AG08395 (cell line): Measurements from ENCODE around the gene JAG2.

Experiments
- DNase-seq: peaks from one replicate; pipeline ENCODE4 v3.0.0; 2012; ENCODE audit warnings: mixed read lengths, low spot score

JAG2 gene

DNA sequence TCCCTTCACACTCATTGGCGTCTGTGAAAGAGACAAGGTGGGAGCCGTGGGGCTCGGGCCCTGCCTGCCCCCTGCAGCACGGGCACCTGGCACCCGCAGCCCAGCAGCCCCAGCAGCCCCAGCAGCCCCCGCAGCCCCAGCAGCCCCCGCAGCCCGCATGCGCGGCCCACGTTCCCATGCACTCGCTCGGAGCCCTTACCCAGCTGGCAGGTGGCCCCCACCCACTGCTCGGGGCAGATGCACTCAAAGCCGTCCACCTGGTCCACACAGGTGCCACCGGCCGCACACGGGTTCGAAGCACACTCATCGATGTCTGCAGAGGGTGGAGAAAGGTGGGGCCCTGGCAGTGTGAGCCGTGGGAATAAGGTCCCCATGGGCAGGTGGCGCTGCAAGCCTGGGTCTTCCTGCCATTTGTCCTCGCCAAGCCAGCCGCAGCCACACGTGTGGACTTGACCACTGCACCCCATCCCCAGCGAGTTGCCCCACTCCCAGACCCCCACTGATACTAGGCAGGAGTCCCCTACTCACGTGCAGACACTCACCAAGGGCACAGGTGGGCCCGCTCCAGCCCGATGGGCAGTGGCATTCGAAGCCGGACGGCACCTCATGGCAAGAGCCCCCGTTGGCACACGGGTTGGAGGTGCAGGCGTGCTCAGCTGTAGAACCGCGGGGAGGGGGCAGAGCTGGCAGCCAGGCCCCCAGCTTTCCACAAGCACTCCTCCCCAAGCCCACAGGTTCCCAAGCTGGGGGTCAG, 17.3 kb downstream of the JAG2 start:
- DNase-seq: no peak

DNA sequence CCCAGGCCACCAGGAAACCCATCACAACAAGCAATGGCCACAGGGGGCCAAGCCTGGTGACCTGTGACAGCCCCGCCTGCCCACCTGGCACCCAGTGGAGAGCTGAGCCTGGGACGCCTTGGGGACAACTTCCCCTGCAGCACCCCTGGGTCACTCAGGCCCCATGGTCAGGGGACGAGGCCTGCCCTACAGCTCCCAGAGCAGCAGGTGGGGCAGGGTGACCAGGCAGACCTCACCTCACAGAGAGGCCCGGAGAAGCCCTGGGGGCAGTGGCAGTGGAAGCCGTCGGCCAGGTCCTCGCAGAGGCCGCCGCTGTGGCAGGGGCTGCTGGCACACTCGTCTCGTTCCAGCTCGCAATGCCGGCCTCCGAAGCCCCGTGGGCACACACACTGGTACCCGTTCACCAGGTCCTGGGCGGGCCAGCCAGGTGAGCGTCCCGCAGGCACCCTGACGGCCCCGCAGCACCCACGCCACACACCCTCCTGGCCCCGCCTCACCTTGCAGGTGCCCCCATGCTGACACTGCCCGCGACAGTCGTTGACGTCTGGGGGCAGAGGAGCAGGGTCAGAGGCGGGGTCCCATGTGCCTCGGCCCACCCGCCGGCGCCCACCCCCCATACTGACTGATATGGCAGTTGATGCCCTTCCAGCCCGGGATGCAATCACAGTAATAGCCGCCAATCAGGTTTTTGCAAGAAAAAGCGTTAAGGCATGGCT, 18.1 kb downstream of the JAG2 start:
- DNase-seq: no peak

DNA sequence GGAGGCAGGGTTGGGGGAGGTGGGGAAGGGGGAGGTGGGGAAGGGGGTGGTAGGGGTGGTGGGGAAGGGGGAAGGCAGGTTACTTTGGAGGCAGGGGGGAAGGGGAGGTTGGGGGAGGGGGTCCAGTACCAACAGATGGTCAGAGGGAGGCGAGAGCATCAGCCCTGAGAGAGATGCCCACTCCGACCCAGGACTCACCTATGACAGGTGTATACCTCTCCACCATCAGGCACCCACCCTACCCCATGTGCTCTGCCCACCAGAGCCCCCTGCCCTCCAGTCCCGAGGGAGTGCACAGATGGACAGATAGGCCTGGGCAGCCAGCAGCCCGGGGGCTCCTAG, 18.6 kb downstream of the JAG2 start:
- no peak for DNase-seq

DNA sequence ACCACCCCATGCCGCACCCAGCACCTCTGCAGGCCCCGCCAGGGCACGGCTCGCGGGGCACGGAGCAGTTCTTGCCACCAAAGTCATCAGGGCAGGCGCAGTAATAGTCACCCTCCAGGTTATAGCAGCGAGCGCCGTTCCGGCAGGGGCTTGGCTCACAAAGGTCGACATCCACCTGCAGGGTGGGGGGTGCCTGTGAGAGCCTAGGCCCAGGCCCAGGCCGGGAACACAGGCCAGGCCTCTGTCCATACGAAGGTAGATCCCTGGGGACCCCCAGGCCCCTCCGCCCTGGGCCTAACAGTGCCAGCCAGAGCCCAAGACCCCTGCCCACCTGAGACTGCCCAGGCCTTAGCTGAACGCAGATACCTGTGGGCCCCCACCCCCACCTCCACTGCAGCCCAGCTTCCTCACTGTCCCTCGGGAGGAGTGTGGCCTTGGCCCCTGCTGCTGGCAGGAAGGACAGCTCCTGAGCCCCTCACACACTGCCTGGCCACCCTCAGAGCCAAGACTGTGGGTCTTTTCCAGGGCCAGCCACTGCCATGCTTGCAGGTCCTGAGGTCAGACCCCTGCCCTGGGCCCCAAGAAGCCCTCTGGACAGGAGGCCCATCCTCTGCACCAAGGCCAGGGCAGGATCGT, 19.3 kb downstream of the JAG2 start:
- DNase-seq: no peak

GRCh38 chr14:105148604-105149145, 19.9 kb downstream of the JAG2 start:
- DNase-seq: no peak

GRCh38 chr14:105147671-105148603, 20.6 kb downstream of the JAG2 start:
- no peak for DNase-seq

GRCh38 chr14:105146976-105147635, 21.5 kb downstream of the JAG2 start:
- DNase-seq: no peak

DNA sequence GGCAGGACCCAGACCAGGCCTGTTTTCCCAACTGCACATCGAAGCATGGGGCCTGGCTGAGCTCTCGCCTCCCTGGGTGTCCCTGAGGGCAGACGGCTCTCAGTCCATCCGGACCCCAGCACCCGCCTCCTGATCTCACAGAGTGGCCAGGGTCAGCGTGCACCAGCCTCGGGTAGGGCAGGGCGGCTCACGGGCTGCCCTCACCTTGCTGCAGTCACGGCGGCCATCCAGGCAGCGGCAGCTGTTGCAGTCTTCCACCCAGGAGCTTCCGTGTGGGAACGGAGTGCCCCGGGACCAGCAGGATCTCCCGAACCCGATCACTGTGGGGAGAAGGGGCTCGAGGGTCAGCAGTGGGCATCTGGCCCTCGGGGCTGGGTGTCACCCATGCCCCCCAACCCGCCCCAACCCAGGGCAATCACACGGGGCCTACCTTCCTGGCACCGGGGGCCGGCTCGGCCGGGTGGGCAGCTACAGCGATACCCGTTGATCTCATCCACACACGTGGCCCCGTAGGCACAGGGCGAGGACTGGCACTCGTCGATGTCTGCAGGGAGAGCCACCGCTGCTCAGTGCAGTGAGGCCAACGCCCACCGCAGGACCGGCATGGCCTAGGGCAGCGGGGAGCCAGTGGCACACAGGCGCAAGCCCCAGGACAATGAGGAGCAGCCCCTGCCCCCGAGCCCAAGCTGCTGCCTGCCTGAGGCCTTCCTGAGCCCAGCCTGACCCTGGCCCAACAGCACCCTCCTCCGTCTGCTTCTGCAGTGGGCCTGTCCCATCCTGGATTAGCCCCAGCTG, 22.2 kb downstream of the JAG2 start:
- no peak for DNase-seq

GRCh38 chr14:105145381-105146180, 23.0 kb downstream of the JAG2 start:
- DNase-seq: no peak

DNA sequence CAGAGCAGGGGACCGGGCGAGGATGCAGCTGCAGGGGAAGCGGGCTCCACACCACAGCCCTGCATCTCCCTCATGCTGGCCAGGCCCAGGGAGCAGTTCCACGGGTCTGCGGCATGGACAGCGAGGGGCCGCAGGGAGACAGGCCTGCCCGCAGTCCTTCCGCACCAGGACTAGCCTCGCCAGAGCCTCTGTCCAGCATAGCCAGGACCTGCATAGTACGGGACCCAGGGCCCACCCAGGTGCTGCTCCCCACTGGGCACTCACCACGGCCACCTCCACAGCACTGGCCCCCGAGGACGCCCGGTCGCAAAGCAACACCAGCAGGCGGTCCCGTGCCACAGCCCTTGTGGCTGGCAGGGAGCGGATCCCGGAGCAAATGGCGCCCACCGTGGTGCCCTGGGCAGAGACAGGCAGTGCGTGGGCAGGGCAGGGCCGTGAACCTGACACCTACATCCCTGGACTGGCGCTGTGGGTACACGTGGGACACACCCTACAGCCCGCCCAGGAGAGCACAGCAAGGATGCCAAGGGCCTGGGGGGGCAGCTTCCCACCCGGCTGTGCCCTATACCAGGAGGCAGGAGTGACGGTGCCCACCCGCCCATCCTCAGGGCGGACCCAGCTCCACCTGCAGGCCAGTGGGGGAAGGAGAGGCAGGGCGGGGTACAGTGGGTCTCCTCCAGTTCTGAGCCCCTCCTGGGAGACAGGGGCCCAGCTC, 23.8 kb downstream of the JAG2 start:
- DNase-seq: no peak

- DNase-seq: no peak
Observed at GRCh38 chr14:105144026-105144665, 24.4 kb downstream of the JAG2 start.

GRCh38 chr14:105143451-105144025, 25.0 kb downstream of the JAG2 start:
- no peak for DNase-seq

- no peak for DNase-seq
Observed at GRCh38 chr14:105142651-105143450, 25.7 kb downstream of the JAG2 start.

- DNase-seq: no peak
Observed at GRCh38 chr14:105141486-105142281, 26.9 kb downstream of the JAG2 start.

DNA sequence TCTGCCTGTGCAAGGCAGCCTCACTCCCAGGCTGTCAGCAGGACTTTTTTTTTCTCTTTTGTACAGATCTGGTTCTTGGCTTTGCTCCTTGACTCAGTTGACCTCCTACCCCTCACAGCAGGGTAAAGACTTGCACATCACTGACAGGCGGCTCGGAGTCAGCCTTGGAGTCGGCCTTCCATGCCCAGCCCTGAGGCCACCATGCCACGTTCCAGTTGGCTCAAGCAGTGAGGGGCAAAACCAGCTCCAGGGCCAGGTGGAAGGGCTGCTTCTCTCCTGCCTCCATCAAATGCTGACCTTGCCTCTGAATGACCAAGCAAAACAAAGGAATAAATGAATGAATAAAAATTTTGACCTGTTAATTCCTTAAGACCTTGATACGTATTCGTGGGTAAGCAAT, 27.6 kb downstream of the JAG2 start:
- DNase-seq: no peak

GRCh38 chr14:105140581-105140980, 28.0 kb downstream of the JAG2 start:
- DNase-seq: no peak
